Endothelial cell of umbilical vein (primary cell): ENCODE measurements around the gene PRKCD. TPM values are rescaled to one million over a fixed set of nuclear protein-coding genes. Genes with fewer than 3 reads are reported as not detected.

Experiments used
- BruUV-seq: library from RNA; stranded (reverse); fragments of 400-500 nt; replicated peaks from 2 replicates; lab custom pipeline; 2021; lab: Mats Ljungman, UMichigan
- CTCF ChIA-PET: fragments of 300-600, 350-600 bp; sonication (Branson Sonifier 250); formaldehyde crosslinking; loops from one replicate; lab custom pipeline; 2021; ENCODE audit warnings: antibody characterized with exemption, inconsistent platforms; lab: Charles Lee
- POLR2A ChIA-PET: fragments of 300-600, 350-600 bp; sonication (Branson Sonifier 250); formaldehyde crosslinking; loops from one replicate; lab custom pipeline; 2021; ENCODE audit warnings: antibody characterized with exemption, inconsistent platforms; lab: Charles Lee
- DNase-seq: peaks from one replicate; pipeline ENCODE4 v3.0.0-alpha.2; 2011; ENCODE audit warnings: low read depth, low spot score
- FAIRE-seq: peaks from 2 replicates; lab custom pipeline; 2011; peaks lifted over from hg19 to GRCh38; lab: Jason Lieb, UNC
- H2AFZ ChIP-seq: 2 replicates; pipeline ENCODE4 v1.6.0; 2012; ENCODE audit warnings: low read depth, low read length, control low read depth, inconsistent platforms
- H3K27ac ChIP-seq: 2 replicates; pipeline ENCODE4 v1.5.1; 2011; ENCODE audit warnings: low read depth, mild to moderate bottlenecking, control low read depth, low read length, moderate library complexity; ENCODE audit not compliant: insufficient read depth
- H3K27me3 ChIP-seq, 2 experiments: 2 replicates each; pipeline versions ENCODE4 v1.6.0 to v1.6.1; 2011; ENCODE audit warnings: low read length in 2 of 2, mixed read lengths in 1 of 2; ENCODE audit not compliant: control insufficient read depth in 2 of 2, insufficient read depth in 2 of 2
- H3K36me3 ChIP-seq, 2 experiments: 2 replicates in 1 of 2; 3 replicates in 1 of 2; pipeline ENCODE4 v1.5.1; 2011; ENCODE audit warnings: low read length in 2 of 2, mild to moderate bottlenecking in 1 of 2, moderate library complexity in 1 of 2; ENCODE audit not compliant: control insufficient read depth in 2 of 2, insufficient read depth in 2 of 2; ENCODE audit errors: extremely low read depth in 1 of 2
- H3K4me1 ChIP-seq: 3 replicates; pipeline ENCODE4 v1.5.1; 2011; ENCODE audit warnings: mild to moderate bottlenecking, low read length; ENCODE audit not compliant: control insufficient read depth, insufficient read depth; ENCODE audit errors: extremely low read depth
- H3K4me2 ChIP-seq: 2 replicates; pipeline ENCODE4 v1.6.1; 2011; ENCODE audit warnings: low read length, control low read depth, mixed read lengths; ENCODE audit not compliant: insufficient read depth
- H3K4me3 ChIP-seq, 3 experiments: fragments of 200-600 bp in 1 of 3; sonication (generic), shearing (Covaris generic) in 1 of 3; replicated peaks in 1 of 3; 2 replicates each; pipeline ENCODE4 v1.5.1; 2011 to 2016; ENCODE audit warnings: control low read depth in 3 of 3, low read length in 3 of 3, mild to moderate bottlenecking in 2 of 3, inconsistent platforms in 1 of 3, low read depth in 1 of 3, moderate library complexity in 1 of 3; ENCODE audit not compliant: insufficient read depth in 1 of 3
- H3K79me2 ChIP-seq: 2 replicates; pipeline ENCODE4 v1.6.0; 2012; ENCODE audit warnings: low read length, inconsistent platforms; ENCODE audit not compliant: control insufficient read depth, insufficient read depth
- H3K9ac ChIP-seq: replicated peaks from 2 replicates; pipeline ENCODE3; 2011; ENCODE audit warnings: low read length, control low read depth; ENCODE audit not compliant: insufficient read depth; ENCODE audit errors: extremely low read depth
- H3K9me1 ChIP-seq: replicated peaks from 3 replicates; pipeline ENCODE4 v1.6.0; 2011; ENCODE audit warnings: mild to moderate bottlenecking, low read length; ENCODE audit not compliant: control insufficient read depth, insufficient read depth; ENCODE audit errors: extremely low read depth
- H3K9me3 ChIP-seq: replicated peaks from 2 replicates; pipeline ENCODE4 v1.5.1; 2012; ENCODE audit warnings: low read length, inconsistent platforms; ENCODE audit not compliant: control insufficient read depth, insufficient read depth
- H4K20me1 ChIP-seq: replicated peaks from 2 replicates; pipeline ENCODE3; 2011; ENCODE audit warnings: mild to moderate bottlenecking, low read length; ENCODE audit not compliant: control insufficient read depth, insufficient read depth; ENCODE audit errors: extremely low read depth
- EZH2 ChIP-seq: IDR thresholded peaks from 2 replicates; pipeline ENCODE4 v1.6.1; 2012; ENCODE audit warnings: borderline replicate concordance, low read depth, mild to moderate bottlenecking, moderate library complexity, low read length, inconsistent platforms; ENCODE audit not compliant: severe bottlenecking
- FOS ChIP-seq: IDR thresholded peaks from 2 replicates; pipeline ENCODE4 v1.6.1; 2011; ENCODE audit warnings: mild to moderate bottlenecking, low read length, moderate library complexity, borderline replicate concordance; ENCODE audit not compliant: insufficient read depth
- MYC ChIP-seq: IDR thresholded peaks from one replicate; pipeline ENCODE4 v1.6.1; 2011; ENCODE audit warnings: mild to moderate bottlenecking, low read depth, low read length
- POLR2A ChIP-seq: IDR thresholded peaks from 2 replicates; pipeline ENCODE4 v1.6.1; 2012; ENCODE audit warnings: low read depth, mild to moderate bottlenecking, control low read depth, low read length
- dilution Hi-C: fragments of 300-500 bp; cut with MboI; formaldehyde crosslinking; loops from one replicate; pipeline ENCODE4 v1.15.0; 2019; ENCODE audit warnings: low sequenced_read_pairs; ENCODE audit not compliant: extremely low pct_ligation_motif_present
- intact Hi-C: fragments of 100-400 bp; cut with micrococcal nuclease; formaldehyde crosslinking; loops from one replicate; pipeline ENCODE4 v1.10.0; 2022
- polyA plus RNA-seq, 4 experiments: library from polyadenylated mRNA; depleted of rRNA in 3 of 4; stranded (reverse) in 3 of 4; unstranded in 1 of 4; fragments of >200 nt; gene quantifications; 2 replicates each; pipeline versions ENCODE4 v1.2.1 to v1.2.3, GENCODE V29; 2011 to 2012; ENCODE audit warnings: missing spikeins in 1 of 4
- total RNA-seq: library from RNA; stranded (reverse); gene quantifications from 2 replicates; pipeline ENCODE4 v1.2.3, GENCODE V29; 2021
- TF ChIP-seq, protein P1 (sequence below): IDR thresholded peaks from 2 replicates; pipeline ENCODE4 v1.6.1; 2011; ENCODE audit not compliant: insufficient read depth, insufficient read length
- TF ChIP-seq, protein P2 (sequence below), 2 donors: IDR thresholded peaks; 1 replicate in 1 of 2; 2 replicates in 1 of 2; pipeline ENCODE4 v1.5.1; 2011; ENCODE audit warnings: low read length in 2 of 2, mild to moderate bottlenecking in 2 of 2, moderate library complexity in 2 of 2, control low read depth in 1 of 2, inconsistent platforms in 1 of 2, low read depth in 1 of 2; ENCODE audit not compliant: insufficient read depth in 1 of 2; ENCODE audit errors: extremely low read depth in 1 of 2

PRKCD gene
- total and polyA plus RNA-seq, 2 donors (not counting 3 experiments of a cell fraction or from before 2014, with no cell fraction given): 15.5 to 19.0 TPM

DNA sequence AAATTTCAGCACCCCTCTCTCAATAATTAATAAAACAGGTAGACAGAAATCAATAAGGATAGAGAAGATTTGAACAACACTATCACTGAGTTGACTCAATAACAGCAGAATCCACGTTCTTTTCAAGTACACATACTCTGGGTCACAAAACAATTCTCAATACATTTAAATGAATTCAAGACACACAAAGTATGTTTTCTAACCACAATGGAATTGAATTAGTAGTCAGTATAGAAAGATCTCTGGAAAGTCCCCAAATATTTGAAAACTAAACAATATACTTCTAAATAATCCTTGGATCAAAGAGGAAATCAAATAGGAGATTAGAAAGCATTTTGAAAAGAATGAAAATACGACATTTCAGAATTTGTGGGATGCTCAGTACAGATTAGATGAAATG is 54.8 kb downstream of the PRKCD start:
- no peak for TF ChIP-seq EZH2
- no peak for TF ChIP-seq POLR2A
- TF ChIP-seq, protein P1, sequence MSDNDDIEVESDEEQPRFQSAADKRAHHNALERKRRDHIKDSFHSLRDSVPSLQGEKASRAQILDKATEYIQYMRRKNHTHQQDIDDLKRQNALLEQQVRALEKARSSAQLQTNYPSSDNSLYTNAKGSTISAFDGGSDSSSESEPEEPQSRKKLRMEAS: no peak
- TF ChIP-seq, protein P2, sequence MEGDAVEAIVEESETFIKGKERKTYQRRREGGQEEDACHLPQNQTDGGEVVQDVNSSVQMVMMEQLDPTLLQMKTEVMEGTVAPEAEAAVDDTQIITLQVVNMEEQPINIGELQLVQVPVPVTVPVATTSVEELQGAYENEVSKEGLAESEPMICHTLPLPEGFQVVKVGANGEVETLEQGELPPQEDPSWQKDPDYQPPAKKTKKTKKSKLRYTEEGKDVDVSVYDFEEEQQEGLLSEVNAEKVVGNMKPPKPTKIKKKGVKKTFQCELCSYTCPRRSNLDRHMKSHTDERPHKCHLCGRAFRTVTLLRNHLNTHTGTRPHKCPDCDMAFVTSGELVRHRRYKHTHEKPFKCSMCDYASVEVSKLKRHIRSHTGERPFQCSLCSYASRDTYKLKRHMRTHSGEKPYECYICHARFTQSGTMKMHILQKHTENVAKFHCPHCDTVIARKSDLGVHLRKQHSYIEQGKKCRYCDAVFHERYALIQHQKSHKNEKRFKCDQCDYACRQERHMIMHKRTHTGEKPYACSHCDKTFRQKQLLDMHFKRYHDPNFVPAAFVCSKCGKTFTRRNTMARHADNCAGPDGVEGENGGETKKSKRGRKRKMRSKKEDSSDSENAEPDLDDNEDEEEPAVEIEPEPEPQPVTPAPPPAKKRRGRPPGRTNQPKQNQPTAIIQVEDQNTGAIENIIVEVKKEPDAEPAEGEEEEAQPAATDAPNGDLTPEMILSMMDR (IDR thresholded peaks at IDR 0.05; ENCODE audit: extremely low read depth in 1 of 2, insufficient read depth in 1 of 2, low read depth in 1 of 2, low read length in 2 of 2): no peak
- H3K4me1 ChIP-seq: no peaks in the 10 kb centered on the region
- intact Hi-C loops (no loop called here), dilution Hi-C loops (no loop called here)
- H3K9me1 ChIP-seq: no peaks in the 10 kb centered on the region
- H3K27ac ChIP-seq: no peak overlapping the region
- no peaks in the 10 kb centered on the region for H3K9me3 ChIP-seq
- ChIA-PET CTCF (no interaction called here), POLR2A (no interaction called here)
- H3K36me3 ChIP-seq: no peaks in the 10 kb centered on the region
- FAIRE-seq (peak; percentile 50), DNase-seq (no peak)
- no peaks in the 10 kb centered on the region for H4K20me1 ChIP-seq
- no peak overlapping the region for H3K4me2 ChIP-seq
- no peak overlapping the region for H2AFZ ChIP-seq
- BruUV-seq: no TSS peak
- no peak overlapping the region for H3K4me3 ChIP-seq
- H3K9ac ChIP-seq: no peak overlapping the region
- no peaks in the 10 kb centered on the region for H3K27me3 ChIP-seq
- no peaks in the 10 kb centered on the region for H3K79me2 ChIP-seq

DNA sequence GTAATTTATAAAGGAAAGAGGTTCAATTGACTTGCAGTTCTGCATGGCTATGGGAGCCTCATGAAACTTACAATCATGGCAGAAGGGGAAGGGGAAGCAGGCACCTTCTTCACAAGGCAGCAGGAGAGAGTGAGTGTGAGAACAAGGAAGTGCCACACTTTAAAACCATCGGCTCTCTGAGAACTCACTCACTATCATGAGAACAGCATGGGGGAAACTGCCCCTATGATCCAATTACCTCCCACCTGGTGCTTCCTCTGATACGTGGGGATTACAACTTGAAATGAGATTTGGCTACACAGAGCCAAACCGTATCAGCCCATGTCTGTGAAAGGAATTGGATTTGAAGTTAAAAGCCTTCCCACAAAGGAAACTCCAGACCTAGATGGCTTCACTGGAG is 55.7 kb downstream of the PRKCD start:
- Histone ChIP-seq H3K79me2 (no peaks in the 10 kb centered on the region), H3K4me2 (no peak overlapping the region), H3K27me3 (no peaks in the 10 kb centered on the region), H3K9me1 (no peaks in the 10 kb centered on the region), H2AFZ (no peak overlapping the region), H3K4me3 (no peak overlapping the region), H4K20me1 (no peaks in the 10 kb centered on the region), H3K36me3 (no peaks in the 10 kb centered on the region), H3K9me3 (no peaks in the 10 kb centered on the region), H3K9ac (no peak overlapping the region), H3K27ac (no peak overlapping the region), H3K4me1 (no peaks in the 10 kb centered on the region)
- no peak for TF ChIP-seq FOS
- TF ChIP-seq, protein P2 (IDR thresholded peaks at IDR 0.05; ENCODE audit: extremely low read depth in 1 of 2, insufficient read depth in 1 of 2, low read depth in 1 of 2, low read length in 2 of 2): no peak
- TF ChIP-seq MYC: no peak
- TF ChIP-seq POLR2A: no peak
- CTCF ChIA-PET: interaction anchor here (0.6 kb wide), 1 partner anchor 102 kb away, joined by 3 read pairs; no protein-coding TSS in a partner anchor
- FAIRE-seq (no peak), DNase-seq (no peak)
- intact Hi-C loops: no loop called here
- dilution Hi-C loops: no loop called here
- no TSS peak for BruUV-seq
- POLR2A ChIA-PET: no interaction called here
